Measurements from ENCODE around the gene TMED4. TPM values are rescaled to one million over a fixed set of nuclear protein-coding genes. Genes with fewer than 3 reads are reported as not detected.

TMED4 gene
- total and polyA plus RNA-seq, 2 of the 13 experiments (the other 11 are each of a cell fraction or from before 2014, with no cell fraction given): 81.4 to 109 TPM

DNA sequence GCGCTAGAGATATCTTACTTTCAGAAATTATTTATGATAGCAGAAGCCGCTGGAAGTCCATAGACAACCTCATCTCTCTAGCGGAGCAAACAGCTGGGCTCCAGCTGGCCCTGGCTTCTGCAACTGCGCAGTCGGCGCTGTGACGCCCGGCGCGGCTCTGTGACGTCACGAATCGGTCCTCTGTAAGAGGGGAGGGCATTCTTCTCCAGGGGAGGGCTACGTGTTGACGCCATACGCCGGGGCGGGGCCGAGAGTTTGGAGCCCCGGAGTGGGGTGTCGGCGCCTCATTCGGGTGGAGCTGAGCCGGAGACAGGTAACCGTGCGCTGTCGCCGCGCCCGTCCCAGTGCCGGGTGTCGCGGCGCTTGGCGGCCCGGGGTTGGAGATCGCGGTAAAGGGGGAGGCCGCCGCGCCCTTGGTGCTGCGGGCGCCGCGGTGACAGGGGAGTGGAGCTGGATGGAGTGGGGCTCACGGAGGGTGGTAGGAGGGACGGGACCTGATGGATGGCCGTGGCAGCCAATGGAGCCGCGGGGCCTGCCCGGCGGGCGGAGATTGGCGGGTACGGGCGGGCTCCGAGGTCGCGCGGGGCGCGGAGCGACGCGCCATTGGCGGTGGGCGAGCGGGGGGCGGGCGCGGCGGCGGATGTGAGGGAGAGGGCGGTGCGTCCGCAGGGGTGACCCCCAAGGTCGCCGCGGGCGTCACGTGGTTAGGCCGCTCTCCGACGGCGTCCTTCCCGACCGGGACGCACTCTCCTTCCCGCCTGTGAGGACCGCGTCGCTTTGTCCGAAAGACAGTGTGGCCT is 24.5 kb upstream of the TMED4 start, which contains the start of gene OGDH (continued):
- TF ChIP-seq, protein P1, sequence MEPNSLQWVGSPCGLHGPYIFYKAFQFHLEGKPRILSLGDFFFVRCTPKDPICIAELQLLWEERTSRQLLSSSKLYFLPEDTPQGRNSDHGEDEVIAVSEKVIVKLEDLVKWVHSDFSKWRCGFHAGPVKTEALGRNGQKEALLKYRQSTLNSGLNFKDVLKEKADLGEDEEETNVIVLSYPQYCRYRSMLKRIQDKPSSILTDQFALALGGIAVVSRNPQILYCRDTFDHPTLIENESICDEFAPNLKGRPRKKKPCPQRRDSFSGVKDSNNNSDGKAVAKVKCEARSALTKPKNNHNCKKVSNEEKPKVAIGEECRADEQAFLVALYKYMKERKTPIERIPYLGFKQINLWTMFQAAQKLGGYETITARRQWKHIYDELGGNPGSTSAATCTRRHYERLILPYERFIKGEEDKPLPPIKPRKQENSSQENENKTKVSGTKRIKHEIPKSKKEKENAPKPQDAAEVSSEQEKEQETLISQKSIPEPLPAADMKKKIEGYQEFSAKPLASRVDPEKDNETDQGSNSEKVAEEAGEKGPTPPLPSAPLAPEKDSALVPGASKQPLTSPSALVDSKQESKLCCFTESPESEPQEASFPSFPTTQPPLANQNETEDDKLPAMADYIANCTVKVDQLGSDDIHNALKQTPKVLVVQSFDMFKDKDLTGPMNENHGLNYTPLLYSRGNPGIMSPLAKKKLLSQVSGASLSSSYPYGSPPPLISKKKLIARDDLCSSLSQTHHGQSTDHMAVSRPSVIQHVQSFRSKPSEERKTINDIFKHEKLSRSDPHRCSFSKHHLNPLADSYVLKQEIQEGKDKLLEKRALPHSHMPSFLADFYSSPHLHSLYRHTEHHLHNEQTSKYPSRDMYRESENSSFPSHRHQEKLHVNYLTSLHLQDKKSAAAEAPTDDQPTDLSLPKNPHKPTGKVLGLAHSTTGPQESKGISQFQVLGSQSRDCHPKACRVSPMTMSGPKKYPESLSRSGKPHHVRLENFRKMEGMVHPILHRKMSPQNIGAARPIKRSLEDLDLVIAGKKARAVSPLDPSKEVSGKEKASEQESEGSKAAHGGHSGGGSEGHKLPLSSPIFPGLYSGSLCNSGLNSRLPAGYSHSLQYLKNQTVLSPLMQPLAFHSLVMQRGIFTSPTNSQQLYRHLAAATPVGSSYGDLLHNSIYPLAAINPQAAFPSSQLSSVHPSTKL (CRISPR knock-in tag; IDR thresholded peaks at IDR 0.05): peak; percentile 49; the same call in 1 of the 2 replicates
- TF ChIP-seq RFX1 (IDR thresholded peaks at IDR 0.05) (no peak; the same call in 1 of the 2 replicates), FOXJ3 (CRISPR knock-in tag; IDR thresholded peaks at IDR 0.05; ENCODE audit: borderline replicate concordance) (no peak), ZNF7 (CRISPR knock-in tag; IDR thresholded peaks at IDR 0.05) (no peak), ZNF484 (CRISPR knock-in tag; IDR thresholded peaks at IDR 0.05; ENCODE audit: borderline replicate concordance, low read depth) (no peak), CHCHD3 (CRISPR knock-in tag; IDR thresholded peaks at IDR 0.05) (peak; percentile 69), IKZF1 (IDR thresholded peaks at IDR 0.05) (no peak), ZNF335 (CRISPR knock-in tag; IDR thresholded peaks at IDR 0.05) (peak; percentile 75; the same call in 1 of the 2 replicates), XRCC5 (optimal IDR thresholded peaks at IDR 0.05; ENCODE audit: low read length) (peak; percentile 71), MTA3 (CRISPR knock-in tag; IDR thresholded peaks at IDR 0.05) (no peak), KAT8 (CRISPR knock-in tag; IDR thresholded peaks at IDR 0.05) (peak; percentile 93), ARID2 (CRISPR knock-in tag; IDR thresholded peaks at IDR 0.05; ENCODE audit: borderline replicate concordance) (peak; percentile 6; the same call in 1 of the 2 replicates)
- TF ChIP-seq, protein P2, sequence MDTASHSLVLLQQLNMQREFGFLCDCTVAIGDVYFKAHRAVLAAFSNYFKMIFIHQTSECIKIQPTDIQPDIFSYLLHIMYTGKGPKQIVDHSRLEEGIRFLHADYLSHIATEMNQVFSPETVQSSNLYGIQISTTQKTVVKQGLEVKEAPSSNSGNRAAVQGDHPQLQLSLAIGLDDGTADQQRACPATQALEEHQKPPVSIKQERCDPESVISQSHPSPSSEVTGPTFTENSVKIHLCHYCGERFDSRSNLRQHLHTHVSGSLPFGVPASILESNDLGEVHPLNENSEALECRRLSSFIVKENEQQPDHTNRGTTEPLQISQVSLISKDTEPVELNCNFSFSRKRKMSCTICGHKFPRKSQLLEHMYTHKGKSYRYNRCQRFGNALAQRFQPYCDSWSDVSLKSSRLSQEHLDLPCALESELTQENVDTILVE (CRISPR knock-in tag; IDR thresholded peaks at IDR 0.05): peak; percentile 59
- TF ChIP-seq, protein P3, sequence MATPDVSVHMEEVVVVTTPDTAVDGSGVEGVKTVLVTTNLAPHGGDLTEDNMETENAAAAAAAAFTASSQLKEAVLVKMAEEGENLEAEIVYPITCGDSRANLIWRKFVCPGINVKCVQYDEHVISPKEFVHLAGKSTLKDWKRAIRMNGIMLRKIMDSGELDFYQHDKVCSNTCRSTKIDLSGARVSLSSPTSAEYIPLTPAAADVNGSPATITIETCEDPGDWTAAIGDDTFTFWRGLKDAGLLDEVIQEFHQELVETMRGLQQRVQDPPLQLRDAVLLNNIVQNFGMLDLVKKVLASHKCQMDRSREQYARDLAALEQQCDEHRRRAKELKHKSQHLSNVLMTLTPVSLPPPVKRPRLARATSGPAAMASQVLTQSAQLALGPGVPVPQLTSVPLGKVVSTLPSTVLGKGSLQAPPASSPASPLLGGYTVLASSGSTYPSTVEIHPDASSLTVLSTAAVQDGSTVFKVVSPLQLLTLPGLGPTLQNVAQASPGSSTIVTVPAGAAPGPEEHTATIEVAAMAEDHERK (CRISPR knock-in tag; IDR thresholded peaks at IDR 0.05; ENCODE audit: low read depth): peak; percentile 90
- TF ChIP-seq, protein P4, sequence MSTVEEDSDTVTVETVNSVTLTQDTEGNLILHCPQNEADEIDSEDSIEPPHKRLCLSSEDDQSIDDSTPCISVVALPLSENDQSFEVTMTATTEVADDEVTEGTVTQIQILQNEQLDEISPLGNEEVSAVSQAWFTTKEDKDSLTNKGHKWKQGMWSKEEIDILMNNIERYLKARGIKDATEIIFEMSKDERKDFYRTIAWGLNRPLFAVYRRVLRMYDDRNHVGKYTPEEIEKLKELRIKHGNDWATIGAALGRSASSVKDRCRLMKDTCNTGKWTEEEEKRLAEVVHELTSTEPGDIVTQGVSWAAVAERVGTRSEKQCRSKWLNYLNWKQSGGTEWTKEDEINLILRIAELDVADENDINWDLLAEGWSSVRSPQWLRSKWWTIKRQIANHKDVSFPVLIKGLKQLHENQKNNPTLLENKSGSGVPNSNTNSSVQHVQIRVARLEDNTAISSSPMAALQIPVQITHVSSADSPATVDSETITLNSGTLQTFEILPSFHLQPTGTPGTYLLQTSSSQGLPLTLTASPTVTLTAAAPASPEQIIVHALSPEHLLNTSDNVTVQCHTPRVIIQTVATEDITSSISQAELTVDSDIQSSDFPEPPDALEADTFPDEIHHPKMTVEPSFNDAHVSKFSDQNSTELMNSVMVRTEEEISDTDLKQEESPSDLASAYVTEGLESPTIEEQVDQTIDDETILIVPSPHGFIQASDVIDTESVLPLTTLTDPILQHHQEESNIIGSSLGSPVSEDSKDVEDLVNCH (CRISPR knock-in tag; IDR thresholded peaks at IDR 0.05): no peak
- TF ChIP-seq, protein P5, sequence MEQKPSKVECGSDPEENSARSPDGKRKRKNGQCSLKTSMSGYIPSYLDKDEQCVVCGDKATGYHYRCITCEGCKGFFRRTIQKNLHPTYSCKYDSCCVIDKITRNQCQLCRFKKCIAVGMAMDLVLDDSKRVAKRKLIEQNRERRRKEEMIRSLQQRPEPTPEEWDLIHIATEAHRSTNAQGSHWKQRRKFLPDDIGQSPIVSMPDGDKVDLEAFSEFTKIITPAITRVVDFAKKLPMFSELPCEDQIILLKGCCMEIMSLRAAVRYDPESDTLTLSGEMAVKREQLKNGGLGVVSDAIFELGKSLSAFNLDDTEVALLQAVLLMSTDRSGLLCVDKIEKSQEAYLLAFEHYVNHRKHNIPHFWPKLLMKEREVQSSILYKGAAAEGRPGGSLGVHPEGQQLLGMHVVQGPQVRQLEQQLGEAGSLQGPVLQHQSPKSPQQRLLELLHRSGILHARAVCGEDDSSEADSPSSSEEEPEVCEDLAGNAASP (CRISPR knock-in tag; IDR thresholded peaks at IDR 0.05; ENCODE audit: borderline replicate concordance): peak; percentile 50
